B cell (primary cell): ENCODE data around the gene SETBP1. TPM values are rescaled to one million over a fixed set of nuclear protein-coding genes. Genes with fewer than 3 reads are reported as not detected.

Source experiments
- ATAC-seq: fragments of 200-7000 bp; cut with Tn5 transposase; one replicate; pipeline ENCODE4 v1.10.0; 2021; ENCODE audit warnings: low read depth, mild to moderate bottlenecking, moderate number of reproducible peaks, moderate library complexity
- CTCF ChIA-PET: fragments of 350-600 bp; sonication (Branson Sonifier 250); formaldehyde crosslinking; loops from one replicate; lab custom pipeline; 2021; ENCODE audit warnings: antibody characterized with exemption, inconsistent platforms; lab: Charles Lee
- POLR2A ChIA-PET: fragments of 350-600 bp; sonication (Branson Sonifier 250); formaldehyde crosslinking; loops from one replicate; lab custom pipeline; 2021; ENCODE audit warnings: antibody characterized with exemption; lab: Charles Lee
- DNase-seq: peaks from one replicate; pipeline ENCODE4 v3.0.0; 2013
- H2AFZ ChIP-seq: 2 replicates; pipeline ENCODE4 v1.6.1; 2012; ENCODE audit warnings: mild to moderate bottlenecking, low read depth, low read length; ENCODE audit not compliant: insufficient read depth, poor library complexity, severe bottlenecking
- H3K27ac ChIP-seq, 2 donors: 1 replicate in 1 of 2; 2 replicates in 1 of 2; pipeline ENCODE4 v1.5.1; 2012 to 2013; ENCODE audit warnings: low read length in 2 of 2, mild to moderate bottlenecking in 2 of 2, moderate library complexity in 1 of 2
- H3K27me3 ChIP-seq, 4 experiments: fragments of 200-600 bp in 1 of 4; sonication (generic) in 1 of 4; replicated peaks in 1 of 4; 1 replicate in 2 of 4; 2 replicates in 2 of 4; pipeline versions ENCODE4 v1.6.1 to v1.7.0; 2013 to 2016; ENCODE audit warnings: low read length in 3 of 4, mild to moderate bottlenecking in 2 of 4, mixed read lengths in 1 of 4, moderate library complexity in 1 of 4; ENCODE audit not compliant: insufficient read depth in 4 of 4, control insufficient read depth in 3 of 4; ENCODE audit errors: control extremely low read depth in 1 of 4
- H3K36me3 ChIP-seq, 2 experiments: replicated peaks in 1 of 2; 1 replicate in 1 of 2; 2 replicates in 1 of 2; pipeline versions ENCODE4 v1.6.1 to v1.7.1; 2013; ENCODE audit warnings: low read length in 1 of 2; ENCODE audit not compliant: insufficient read depth in 2 of 2, control insufficient read depth in 1 of 2; ENCODE audit errors: control extremely low read depth in 1 of 2, extremely low read depth in 1 of 2
- H3K4me1 ChIP-seq, 2 donors: fragments of 200-600 bp in 1 of 2; sonication (generic) in 1 of 2; 1 replicate in 1 of 2; 2 replicates in 1 of 2; pipeline versions ENCODE4 v1.5.1 to v1.6.1; 2013 to 2017; ENCODE audit warnings: low read length in 2 of 2; ENCODE audit not compliant: control insufficient read depth in 2 of 2, insufficient read depth in 2 of 2
- H3K4me2 ChIP-seq: replicated peaks from 2 replicates; pipeline ENCODE3; 2012; ENCODE audit warnings: mild to moderate bottlenecking, low read depth, low read length; ENCODE audit not compliant: poor library complexity, severe bottlenecking
- H3K4me3 ChIP-seq, 5 experiments: fragments of 200-600 bp in 1 of 5; sonication (generic) in 1 of 5; 1 replicate in 3 of 5; 2 replicates in 2 of 5; pipeline versions ENCODE4 v1.5.1 to v1.7.0; 2011 to 2016; ENCODE audit warnings: low read length in 4 of 5, mild to moderate bottlenecking in 4 of 5, low read depth in 2 of 5, control low read depth in 1 of 5, moderate library complexity in 1 of 5; ENCODE audit not compliant: insufficient read depth in 1 of 5; ENCODE audit errors: control extremely low read depth in 1 of 5, extremely low read depth in 1 of 5
- H3K79me2 ChIP-seq: fragments of 200-600 bp; sonication (generic); one replicate; pipeline ENCODE4 v1.6.0; 2016; ENCODE audit warnings: low read length; ENCODE audit not compliant: control insufficient read depth, insufficient read depth
- H3K9ac ChIP-seq: fragments of 200-600 bp; sonication (generic); 2 replicates; pipeline ENCODE4 v1.6.1; 2017; ENCODE audit warnings: mild to moderate bottlenecking, low read length, moderate library complexity
- H3K9me3 ChIP-seq, 3 donors: one replicate each; pipeline versions ENCODE4 v1.6.1 to v1.7.1; 2013; ENCODE audit warnings: low read length in 2 of 3; ENCODE audit not compliant: control insufficient read depth in 2 of 3, insufficient read depth in 1 of 3; ENCODE audit errors: control extremely low read depth in 1 of 3
- H4K20me1 ChIP-seq: 2 replicates; pipeline ENCODE4 v1.6.0; 2012; ENCODE audit warnings: mild to moderate bottlenecking, low read length; ENCODE audit not compliant: insufficient read depth, control insufficient read depth, poor library complexity, severe bottlenecking
- H3K27ac Mint-ChIP-seq: one replicate; pipeline ENCODE4 v1.8.0; 2021; ENCODE audit warnings: mixed read lengths
- H3K27me3 Mint-ChIP-seq: one replicate; pipeline ENCODE4 v1.8.0; 2021; ENCODE audit warnings: mixed read lengths
- H3K4me1 Mint-ChIP-seq: one replicate; pipeline ENCODE4 v1.8.0; 2021; ENCODE audit warnings: mixed read lengths
- H3K4me3 Mint-ChIP-seq: one replicate; pipeline ENCODE4 v1.8.0; 2021; ENCODE audit warnings: mixed read lengths
- H3K9me3 Mint-ChIP-seq: one replicate; pipeline ENCODE4 v1.8.0; 2022; ENCODE audit warnings: mixed read lengths; ENCODE audit not compliant: insufficient read depth
- EZH2 ChIP-seq: IDR thresholded peaks from 2 replicates; pipeline ENCODE4 v1.6.1; 2012; ENCODE audit warnings: borderline replicate concordance, low read depth, mild to moderate bottlenecking, moderate library complexity, low read length; ENCODE audit not compliant: insufficient read depth, poor library complexity, severe bottlenecking
- WGBS: methylation state at CpG from one replicate; pipeline ENCODE4 v1.1.5; 2013; ENCODE audit warnings: missing lambda C conversion rate; ENCODE audit not compliant: insufficient coverage; 5-methylcytosine and 5-hydroxymethylcytosine counted together
- intact Hi-C: fragments of 100-400 bp; cut with micrococcal nuclease; formaldehyde crosslinking; loops from one replicate; pipeline ENCODE4 v1.10.0; 2022
- polyA plus RNA-seq: library from polyadenylated mRNA; depleted of rRNA; stranded (reverse); fragments of >200 nt; gene quantifications from 2 replicates; pipeline ENCODE4 v1.2.3, GENCODE V29; 2012
- total RNA-seq, 2 donors: library from RNA; stranded (reverse); fragments of 120-200 nt in 1 of 2; gene quantifications; 1 replicate in 1 of 2; 2 replicates in 1 of 2; pipeline versions ENCODE4 v1.2.3 to v1.2.4, GENCODE V29; 2013 to 2022
- TF ChIP-seq, protein P1 (sequence below): fragments of 200-600 bp; IDR thresholded peaks from one replicate; pipeline ENCODE4 v1.8.0; 2022; ENCODE audit warnings: antibody characterized with exemption, mild to moderate bottlenecking

The SETBP1 gene
- total and polyA plus RNA-seq, 2 donors (not counting 1 experiment from before 2014, with no cell fraction given) = 15.1 to 129 TPM

DNA sequence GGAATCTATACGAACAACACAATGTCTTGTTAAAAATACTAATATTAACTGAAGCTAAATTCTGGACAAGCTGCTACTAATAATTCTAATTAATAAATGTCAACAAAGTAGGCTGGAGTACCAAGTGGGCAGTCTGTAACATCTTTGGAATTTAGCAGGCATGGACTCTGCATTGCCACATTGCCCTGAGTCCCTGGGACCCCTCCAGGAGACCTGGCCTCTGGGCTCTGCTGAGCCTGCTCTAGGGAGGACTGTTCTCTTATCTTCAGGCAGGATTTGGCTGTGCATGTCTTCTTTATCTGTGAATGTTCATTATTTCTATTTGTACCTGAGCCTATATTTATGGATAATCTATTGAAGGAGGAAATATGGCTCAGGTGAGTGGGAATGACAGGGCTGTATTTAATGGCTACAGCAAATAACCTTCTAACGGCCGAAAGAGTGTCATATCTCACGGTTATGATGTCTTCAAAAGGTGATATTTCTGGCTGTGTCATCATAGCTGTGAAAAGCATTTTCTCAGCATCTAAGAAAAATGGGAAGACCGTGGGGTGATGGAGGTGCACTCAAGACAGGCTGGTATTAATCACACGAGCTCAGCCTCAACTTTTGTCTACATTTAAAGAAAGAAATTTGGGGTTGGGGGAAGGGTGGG lies 28.6 kb upstream of the SETBP1 start:
- H3K9me3 ChIP-seq = no peaks in the 10 kb centered on the region
- intact Hi-C loops = no loop called here
- ChIA-PET CTCF (no interaction called here), POLR2A (no interaction called here)
- H3K4me1 ChIP-seq = no peaks in the 10 kb centered on the region
- no peak for DNase-seq
- H3K27ac Mint-ChIP-seq = no peak overlapping the region
- no peak overlapping the region for H3K4me2 ChIP-seq
- H3K9me3 Mint-ChIP-seq = no peaks in the 10 kb centered on the region
- TF ChIP-seq EZH2 = no peak
- TF ChIP-seq, protein P1, sequence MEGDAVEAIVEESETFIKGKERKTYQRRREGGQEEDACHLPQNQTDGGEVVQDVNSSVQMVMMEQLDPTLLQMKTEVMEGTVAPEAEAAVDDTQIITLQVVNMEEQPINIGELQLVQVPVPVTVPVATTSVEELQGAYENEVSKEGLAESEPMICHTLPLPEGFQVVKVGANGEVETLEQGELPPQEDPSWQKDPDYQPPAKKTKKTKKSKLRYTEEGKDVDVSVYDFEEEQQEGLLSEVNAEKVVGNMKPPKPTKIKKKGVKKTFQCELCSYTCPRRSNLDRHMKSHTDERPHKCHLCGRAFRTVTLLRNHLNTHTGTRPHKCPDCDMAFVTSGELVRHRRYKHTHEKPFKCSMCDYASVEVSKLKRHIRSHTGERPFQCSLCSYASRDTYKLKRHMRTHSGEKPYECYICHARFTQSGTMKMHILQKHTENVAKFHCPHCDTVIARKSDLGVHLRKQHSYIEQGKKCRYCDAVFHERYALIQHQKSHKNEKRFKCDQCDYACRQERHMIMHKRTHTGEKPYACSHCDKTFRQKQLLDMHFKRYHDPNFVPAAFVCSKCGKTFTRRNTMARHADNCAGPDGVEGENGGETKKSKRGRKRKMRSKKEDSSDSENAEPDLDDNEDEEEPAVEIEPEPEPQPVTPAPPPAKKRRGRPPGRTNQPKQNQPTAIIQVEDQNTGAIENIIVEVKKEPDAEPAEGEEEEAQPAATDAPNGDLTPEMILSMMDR = no peak
- no peak overlapping the region for H3K9ac ChIP-seq
- ATAC-seq = no peak
- 93% methylated on average over 4 of the region's 6 CpGs for WGBS
- H3K4me3 Mint-ChIP-seq = no peak overlapping the region
- no peaks in the 10 kb centered on the region for H3K27me3 ChIP-seq
- no peaks in the 10 kb centered on the region for H3K79me2 ChIP-seq
- no peak overlapping the region for H3K27ac ChIP-seq
- no peaks in the 10 kb centered on the region for H3K27me3 Mint-ChIP-seq
- H2AFZ ChIP-seq = no peak overlapping the region
- no peaks in the 10 kb centered on the region for H3K36me3 ChIP-seq
- H3K4me3 ChIP-seq = no peak overlapping the region
- H4K20me1 ChIP-seq = no peaks in the 10 kb centered on the region
- H3K4me1 Mint-ChIP-seq = no peaks in the 10 kb centered on the region

DNA sequence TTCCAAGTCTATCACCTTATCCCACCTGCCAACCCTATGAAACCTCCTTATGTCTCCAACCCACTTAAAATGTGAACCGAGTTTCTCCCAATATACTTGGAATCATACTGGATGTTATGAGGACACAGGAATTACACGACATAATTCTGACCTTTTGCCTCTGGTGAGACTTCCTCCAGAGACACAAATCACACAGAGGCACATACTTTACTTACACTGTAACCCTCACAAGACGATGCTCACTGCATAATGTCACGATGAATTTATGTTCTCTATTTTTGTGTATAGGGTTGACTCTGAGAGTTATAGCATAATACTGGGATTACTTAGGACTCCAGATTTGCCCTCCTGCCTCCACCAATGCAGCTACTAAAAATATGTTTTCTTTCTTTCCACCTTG lies 28.0 kb upstream of the SETBP1 start:
- Histone ChIP-seq H3K4me1 (no peaks in the 10 kb centered on the region), H3K36me3 (no peaks in the 10 kb centered on the region), H3K4me3 (no peak overlapping the region), H2AFZ (no peak overlapping the region), H3K9me3 (no peaks in the 10 kb centered on the region), H3K79me2 (no peaks in the 10 kb centered on the region), H3K4me2 (no peak overlapping the region), H3K27ac (no peak overlapping the region), H4K20me1 (no peaks in the 10 kb centered on the region), H3K27me3 (no peaks in the 10 kb centered on the region), H3K9ac (no peak overlapping the region)
- POLR2A ChIA-PET = no interaction called here
- Mint-ChIP-seq H3K27me3 (no peaks in the 10 kb centered on the region), H3K4me3 (no peak overlapping the region), H3K27ac (no peak overlapping the region), H3K9me3 (no peaks in the 10 kb centered on the region), H3K4me1 (no peaks in the 10 kb centered on the region)
- intact Hi-C loops = no loop called here
- 100% methylated on average over 1 of the region's 4 CpGs for WGBS
- ATAC-seq = no peak
- CTCF ChIA-PET = no interaction called here
- DNase-seq = no peak
- TF ChIP-seq EZH2 = no peak
- TF ChIP-seq, protein P1 = no peak
